ENCODE measurements around the gene LAMC3. TPM values are rescaled to one million over a fixed set of nuclear protein-coding genes. Genes with fewer than 3 reads are reported as not detected.
A peak's percentile ranks its signal among the peaks of the same experiment; 100 is the strongest.

The LAMC3 gene
- total and polyA plus RNA-seq, 9 of the 15 experiments (the other 6 are each of a cell fraction or from before 2014, with no cell fraction given), result 0.10 TPM; not detected in 8

DNA sequence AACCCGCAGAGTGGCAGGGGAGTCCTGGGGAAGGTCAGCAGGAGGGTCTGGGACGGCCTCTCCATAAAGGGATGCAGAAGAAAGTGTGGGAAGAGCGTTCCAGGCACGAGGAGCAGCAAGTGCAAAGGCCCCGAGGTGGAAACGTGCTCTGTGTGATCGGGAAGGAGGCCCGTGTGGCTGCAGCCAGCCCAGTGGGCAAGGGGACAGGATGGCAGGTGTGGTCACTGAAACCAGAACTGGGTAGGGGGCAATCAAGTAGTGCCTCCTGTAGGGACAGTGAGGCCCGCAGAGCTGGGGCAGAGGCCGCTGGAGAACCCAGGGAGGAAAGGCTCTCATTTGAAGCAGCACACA lies 16.3 kb upstream of the LAMC3 start:
- Histone ChIP-seq H3K9me3 (replicated peaks; ENCODE audit: control insufficient read depth, insufficient read depth, low read depth, low read length) (no peaks in the 10 kb centered on the region; the same call in 1 of the 2 replicates), H3K36me3 (ENCODE audit: control insufficient read depth, insufficient read depth, low read length) (no peaks in the 10 kb centered on the region), H3K4me1 (replicated peaks in 1 of 2; ENCODE audit: control insufficient read depth in 2 of 2, insufficient read depth in 2 of 2, low read length in 2 of 2) (peaks cover 0 to 41% of the 10 kb centered on the region in 2 experiments; a peak in 2 of 5 replicates), H3K9me1 (ENCODE audit: control insufficient read depth, insufficient read depth, low read length) (peaks cover 9% of the 10 kb centered on the region), H3K9ac (ENCODE audit: insufficient read depth in 1 of 2, low read depth in 2 of 2, low read length in 2 of 2) (peak overlapping the region in 1 of 2 experiments; percentile 12; a peak in 1 of 4 replicates), H3K27me3 (ENCODE audit: control insufficient read depth in 2 of 2, insufficient read depth in 2 of 2, low read length in 2 of 2) (peaks cover 84 to 100% of the 10 kb centered on the region in 2 experiments), H3K79me2 (ENCODE audit: control insufficient read depth, insufficient read depth, low read length) (no peaks in the 10 kb centered on the region), H3K4me2 (ENCODE audit: insufficient read depth, low read length) (no peak overlapping the region), H3K27ac (ENCODE audit: extremely low read depth, low read depth, low read length) (no peak overlapping the region), H4K20me1 (replicated peaks; ENCODE audit: control insufficient read depth, insufficient read depth, low read length) (peaks cover 97% of the 10 kb centered on the region), H3K4me3 (no peak overlapping the region), H2AFZ (ENCODE audit: low read depth, low read length) (no peak overlapping the region)
- WGBS (ENCODE audit: insufficient coverage, low coverage, missing lambda C conversion rate), result 1% methylated on average over 10 of the region's 10 CpGs
- no peak for ATAC-seq
- TF ChIP-seq, protein P1, sequence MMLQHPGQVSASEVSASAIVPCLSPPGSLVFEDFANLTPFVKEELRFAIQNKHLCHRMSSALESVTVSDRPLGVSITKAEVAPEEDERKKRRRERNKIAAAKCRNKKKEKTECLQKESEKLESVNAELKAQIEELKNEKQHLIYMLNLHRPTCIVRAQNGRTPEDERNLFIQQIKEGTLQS (IDR thresholded peaks at IDR 0.05), result no peak
- TF ChIP-seq, protein P1 (CRISPR knock-in tag; conservative IDR thresholded peaks at IDR 0.05), result 0 out of 2 replicates have a peak, but pooled peaks have one; percentile 9
- TF ChIP-seq CSDE1 (IDR thresholded peaks at IDR 0.05), result no peak
- TF ChIP-seq, protein P2, sequence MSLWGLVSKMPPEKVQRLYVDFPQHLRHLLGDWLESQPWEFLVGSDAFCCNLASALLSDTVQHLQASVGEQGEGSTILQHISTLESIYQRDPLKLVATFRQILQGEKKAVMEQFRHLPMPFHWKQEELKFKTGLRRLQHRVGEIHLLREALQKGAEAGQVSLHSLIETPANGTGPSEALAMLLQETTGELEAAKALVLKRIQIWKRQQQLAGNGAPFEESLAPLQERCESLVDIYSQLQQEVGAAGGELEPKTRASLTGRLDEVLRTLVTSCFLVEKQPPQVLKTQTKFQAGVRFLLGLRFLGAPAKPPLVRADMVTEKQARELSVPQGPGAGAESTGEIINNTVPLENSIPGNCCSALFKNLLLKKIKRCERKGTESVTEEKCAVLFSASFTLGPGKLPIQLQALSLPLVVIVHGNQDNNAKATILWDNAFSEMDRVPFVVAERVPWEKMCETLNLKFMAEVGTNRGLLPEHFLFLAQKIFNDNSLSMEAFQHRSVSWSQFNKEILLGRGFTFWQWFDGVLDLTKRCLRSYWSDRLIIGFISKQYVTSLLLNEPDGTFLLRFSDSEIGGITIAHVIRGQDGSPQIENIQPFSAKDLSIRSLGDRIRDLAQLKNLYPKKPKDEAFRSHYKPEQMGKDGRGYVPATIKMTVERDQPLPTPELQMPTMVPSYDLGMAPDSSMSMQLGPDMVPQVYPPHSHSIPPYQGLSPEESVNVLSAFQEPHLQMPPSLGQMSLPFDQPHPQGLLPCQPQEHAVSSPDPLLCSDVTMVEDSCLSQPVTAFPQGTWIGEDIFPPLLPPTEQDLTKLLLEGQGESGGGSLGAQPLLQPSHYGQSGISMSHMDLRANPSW (CRISPR knock-in tag; IDR thresholded peaks at IDR 0.05), result peak; percentile 3; the same call in 1 of the 2 replicates
- no peak for TF ChIP-seq ZKSCAN3 (CRISPR knock-in tag; IDR thresholded peaks at IDR 0.05)
- TF ChIP-seq, protein P3, sequence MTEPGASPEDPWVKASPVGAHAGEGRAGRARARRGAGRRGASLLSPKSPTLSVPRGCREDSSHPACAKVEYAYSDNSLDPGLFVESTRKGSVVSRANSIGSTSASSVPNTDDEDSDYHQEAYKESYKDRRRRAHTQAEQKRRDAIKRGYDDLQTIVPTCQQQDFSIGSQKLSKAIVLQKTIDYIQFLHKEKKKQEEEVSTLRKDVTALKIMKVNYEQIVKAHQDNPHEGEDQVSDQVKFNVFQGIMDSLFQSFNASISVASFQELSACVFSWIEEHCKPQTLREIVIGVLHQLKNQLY (CRISPR knock-in tag; conservative IDR thresholded peaks at IDR 0.05), result 0 out of 4 replicates have a peak, but pooled peaks of 1 of the 2 experiments have one; percentile 10
- intact Hi-C loops (cut with micrococcal nuclease), result no loop called here
- in situ Hi-C loops (cut with MboI), result loop anchor here (25.0 kb wide), 1 partner anchor 280 kb away; no protein-coding TSS in a partner anchor
- POLR2A ChIA-PET, result interaction anchor here (0.6 to 13.1 kb wide), 14 partner anchors 10 to 130 kb away, joined by 3 to 103 read pairs (median 5); partner anchors contain the start of gene LAMC3
- no TSS peak for BruUV-seq (replicated peaks)
- no peak for FAIRE-seq
- CTCF ChIA-PET (ENCODE audit: low intra/inter-chr PET ratio), result no interaction called here
- peak in 2 of 4 experiments; percentile 66 to 70 for DNase-seq (ENCODE audit: extremely low read depth in 1 of 4, low spot score in 3 of 4)

All from K562 (cell line).